Neural progenitor cell (in vitro differentiated cells): ENCODE results near the gene DOCK4. TPM values are rescaled to one million over a fixed set of nuclear protein-coding genes. Genes with fewer than 3 reads are reported as not detected.

Experiments used
- DNase-seq: peaks from one replicate; pipeline ENCODE4 v3.0.0-alpha.2; 2016; ENCODE audit warnings: low spot score
- H2AFZ ChIP-seq: fragments of 200-600 bp; sonication (generic); replicated peaks from 2 replicates; pipeline ENCODE4 v1.6.1; 2016; ENCODE audit warnings: antibody characterized with exemption
- H3F3A ChIP-seq: fragments of 200-600 bp; sonication (generic); 2 replicates; pipeline ENCODE4 v1.6.1; 2016; ENCODE audit warnings: antibody characterized with exemption, low read depth
- H3K27ac ChIP-seq: fragments of 200-600 bp; sonication (generic); 2 replicates; pipeline ENCODE4 v1.5.1; 2016; ENCODE audit warnings: mild to moderate bottlenecking
- H3K27me3 ChIP-seq: fragments of 200-600 bp; sonication (generic); 2 replicates; pipeline ENCODE4 v1.6.1; 2016; ENCODE audit warnings: mild to moderate bottlenecking, moderate library complexity
- H3K36me3 ChIP-seq: fragments of 200-600 bp; sonication (generic); 2 replicates; pipeline ENCODE4 v1.5.1; 2016
- H3K4me1 ChIP-seq: fragments of 200-600 bp; sonication (generic); 2 replicates; pipeline ENCODE4 v1.6.1; 2016; ENCODE audit warnings: mixed run types
- H3K4me2 ChIP-seq: fragments of 200-600 bp; sonication (generic); 2 replicates; pipeline ENCODE4 v1.6.1; 2016
- H3K4me3 ChIP-seq: fragments of 200-600 bp; sonication (generic); 2 replicates; pipeline ENCODE4 v1.5.1; 2016
- H3K79me2 ChIP-seq: fragments of 200-600 bp; sonication (generic); 2 replicates; pipeline ENCODE4 v1.6.1; 2016; ENCODE audit warnings: low read depth
- H3K9ac ChIP-seq: fragments of 200-600 bp; sonication (generic); 2 replicates; pipeline ENCODE4 v1.6.1; 2016
- H3K9me3 ChIP-seq: fragments of 200-600 bp; sonication (generic); 2 replicates; pipeline ENCODE4 v1.5.1; 2016; ENCODE audit warnings: low read depth
- H4K20me1 ChIP-seq: fragments of 200-600 bp; sonication (generic); 2 replicates; pipeline ENCODE4 v1.6.1; 2016; ENCODE audit warnings: low read depth
- H3K27ac Mint-ChIP-seq: 3 replicates; pipeline ENCODE4 v1.8.0; 2021; ENCODE audit warnings: mixed read lengths
- H3K27me3 Mint-ChIP-seq: 2 replicates; pipeline ENCODE4 v1.8.0; 2022; ENCODE audit warnings: low read depth, mild to moderate bottlenecking, inconsistent platforms, moderate library complexity, mixed read lengths; ENCODE audit not compliant: insufficient read depth
- H3K36me3 Mint-ChIP-seq: 3 replicates; pipeline ENCODE4 v1.8.0; 2021; ENCODE audit warnings: mixed read lengths
- H3K4me1 Mint-ChIP-seq: 3 replicates; pipeline ENCODE4 v1.8.0; 2021; ENCODE audit warnings: mixed read lengths
- H3K4me3 Mint-ChIP-seq: 3 replicates; pipeline ENCODE4 v1.8.0; 2021; ENCODE audit warnings: mild to moderate bottlenecking, moderate library complexity, mixed read lengths
- H3K9me3 Mint-ChIP-seq: 3 replicates; pipeline ENCODE4 v1.8.0; 2020; ENCODE audit warnings: mixed read lengths
- CTCF ChIP-seq: fragments of 200-600 bp; sonication (generic); IDR thresholded peaks from 2 replicates; pipeline ENCODE4 v1.5.1; 2017; ENCODE audit warnings: antibody characterized with exemption, mild to moderate bottlenecking
- EZH2 ChIP-seq: fragments of 200-600 bp; sonication (generic); IDR thresholded peaks from 2 replicates; pipeline ENCODE4 v1.6.1; 2017; ENCODE audit warnings: antibody characterized with exemption, mild to moderate bottlenecking, moderate library complexity
- EZH2phosphoT487 ChIP-seq: fragments of 200-600 bp; sonication (generic); IDR thresholded peaks from 2 replicates; pipeline ENCODE4 v1.6.1; 2017; ENCODE audit warnings: antibody characterized with exemption
- total RNA-seq: library from RNA; depleted of rRNA; stranded (reverse); fragments of >200 nt; gene quantifications from 2 replicates; pipeline ENCODE4 v1.2.3, GENCODE V29; 2015; ENCODE audit warnings: low replicate concordance

DOCK4 gene
- total RNA-seq, 1 donor from 2014 or later: 11.4 TPM

- TF ChIP-seq CTCF: no peak
- no peak for TF ChIP-seq EZH2phosphoT487
- no peak for TF ChIP-seq EZH2
- Histone ChIP-seq H3K27ac (no peak overlapping the region), H3F3A (no peaks in the 10 kb centered on the region), H3K9ac (no peak overlapping the region), H3K4me1 (peaks cover 10% of the 10 kb centered on the region), H3K4me3 (no peak overlapping the region), H3K4me2 (no peak overlapping the region), H3K79me2 (no peaks in the 10 kb centered on the region), H4K20me1 (no peaks in the 10 kb centered on the region), H3K9me3 (no peaks in the 10 kb centered on the region), H3K36me3 (no peaks in the 10 kb centered on the region), H2AFZ (no peak overlapping the region), H3K27me3 (no peaks in the 10 kb centered on the region)
- H3K27ac Mint-ChIP-seq: no peak overlapping the region
- peaks cover 3% of the 10 kb centered on the region for H3K36me3 Mint-ChIP-seq
- no peak for DNase-seq
- no peak overlapping the region for H3K4me3 Mint-ChIP-seq
- no peaks in the 10 kb centered on the region for H3K27me3 Mint-ChIP-seq
- peaks cover 7% of the 10 kb centered on the region for H3K4me1 Mint-ChIP-seq
- H3K9me3 Mint-ChIP-seq: no peaks in the 10 kb centered on the region
Observed at GRCh38 chr7:111783854-111784253, 422.3 kb downstream of the DOCK4 start.

DNA sequence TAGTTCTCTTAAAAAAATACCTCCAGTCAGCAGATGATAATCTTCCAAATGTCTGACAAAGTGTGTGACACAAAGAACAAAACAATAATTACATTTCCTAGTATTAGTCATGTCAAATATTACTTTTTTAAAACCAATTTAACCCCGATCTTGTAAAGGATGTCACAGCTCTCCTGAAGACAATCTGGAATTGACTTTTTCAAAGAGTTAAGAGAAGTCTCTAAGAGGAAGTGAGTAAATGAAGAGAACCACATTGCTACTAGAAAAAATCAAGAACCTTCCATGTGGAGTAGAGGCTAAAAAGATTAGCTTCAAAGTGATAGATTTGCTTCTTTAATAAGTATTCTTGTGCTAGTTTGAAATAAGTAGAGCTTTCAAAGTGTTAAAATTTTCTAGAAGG is 425.7 kb downstream of the DOCK4 start:
- H3K27ac ChIP-seq: no peak overlapping the region
- H3K9ac ChIP-seq: no peak overlapping the region
- Mint-ChIP-seq H3K36me3 (peaks cover 14% of the 10 kb centered on the region), H3K27ac (no peak overlapping the region), H3K4me1 (no peaks in the 10 kb centered on the region), H3K27me3 (no peaks in the 10 kb centered on the region), H3K4me3 (no peak overlapping the region), H3K9me3 (peaks cover 8% of the 10 kb centered on the region)
- H3K79me2 ChIP-seq: no peaks in the 10 kb centered on the region
- no peaks in the 10 kb centered on the region for H4K20me1 ChIP-seq
- no peaks in the 10 kb centered on the region for H3F3A ChIP-seq
- DNase-seq: no peak
- H2AFZ ChIP-seq: no peak overlapping the region
- TF ChIP-seq EZH2phosphoT487 (no peak), CTCF (no peak), EZH2 (no peak)
- H3K4me2 ChIP-seq: no peak overlapping the region
- peaks cover 6% of the 10 kb centered on the region for H3K36me3 ChIP-seq
- H3K4me3 ChIP-seq: no peak overlapping the region
- no peaks in the 10 kb centered on the region for H3K9me3 ChIP-seq
- no peaks in the 10 kb centered on the region for H3K4me1 ChIP-seq
- no peaks in the 10 kb centered on the region for H3K27me3 ChIP-seq

DNA sequence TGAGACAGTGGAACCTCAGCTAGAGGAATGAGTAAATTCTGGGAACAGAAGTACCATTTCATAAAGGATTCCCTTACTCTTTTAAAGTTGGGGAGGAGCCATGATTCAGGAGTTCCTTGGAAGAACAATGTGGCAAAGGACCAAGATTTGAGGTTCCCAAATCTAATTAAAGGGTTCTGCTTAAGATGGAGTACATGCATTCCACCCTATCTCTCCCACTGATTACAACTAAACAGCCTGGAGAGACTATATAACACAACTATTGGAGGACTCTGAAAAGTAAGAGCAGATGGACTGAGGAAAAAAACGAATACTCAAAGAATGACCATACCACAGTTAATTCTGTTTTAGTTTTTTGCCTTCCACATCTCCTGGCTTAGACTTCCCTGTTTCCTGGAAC is 431.0 kb downstream of the DOCK4 start:
- H3K9me3 ChIP-seq: no peaks in the 10 kb centered on the region
- no peaks in the 10 kb centered on the region for H3K79me2 ChIP-seq
- Mint-ChIP-seq H3K36me3 (peaks cover 13% of the 10 kb centered on the region), H3K27ac (no peak overlapping the region), H3K9me3 (peaks cover 8% of the 10 kb centered on the region), H3K4me3 (no peak overlapping the region), H3K27me3 (no peaks in the 10 kb centered on the region), H3K4me1 (peaks cover 10% of the 10 kb centered on the region)
- H4K20me1 ChIP-seq: no peaks in the 10 kb centered on the region
- H3K36me3 ChIP-seq: peaks cover 6% of the 10 kb centered on the region
- H3K4me3 ChIP-seq: no peak overlapping the region
- H3F3A ChIP-seq: no peaks in the 10 kb centered on the region
- H3K9ac ChIP-seq: no peak overlapping the region
- no peak for DNase-seq
- no peak for TF ChIP-seq EZH2
- TF ChIP-seq CTCF: no peak
- TF ChIP-seq EZH2phosphoT487: no peak
- peaks cover 11% of the 10 kb centered on the region for H3K4me1 ChIP-seq
- no peaks in the 10 kb centered on the region for H3K27me3 ChIP-seq
- H2AFZ ChIP-seq: no peak overlapping the region
- H3K4me2 ChIP-seq: no peak overlapping the region
- no peak overlapping the region for H3K27ac ChIP-seq
